GM12878 (cell line): ENCODE measurements around the gene EPHA4. TPM values are rescaled to one million over a fixed set of nuclear protein-coding genes. Genes with fewer than 3 reads are reported as not detected.

Experiments used
- CEBPZ ChIP-seq: fragments of 150-350 bp; IDR thresholded peaks from 2 replicates; pipeline ENCODE4 v1.6.1; 2016; ENCODE audit warnings: low read depth, low read length
- CUX1 ChIP-seq: IDR thresholded peaks from 2 replicates; pipeline ENCODE4 v1.6.1; 2012; ENCODE audit warnings: improper control_type of control experiment, low read depth, low read length; ENCODE audit not compliant: insufficient replicate concordance
- LARP7 ChIP-seq: fragments of 450-650 bp; IDR thresholded peaks from 2 replicates; pipeline ENCODE4 v1.6.1; 2017; ENCODE audit warnings: mild to moderate bottlenecking
- MXI1 ChIP-seq: fragments of 150-350 bp; IDR thresholded peaks from 2 replicates; pipeline ENCODE4 v1.6.1; 2011; ENCODE audit warnings: low read depth, mild to moderate bottlenecking, inconsistent platforms, low read length, improper control_type of control experiment
- MYB ChIP-seq: fragments of 150-350 bp; IDR thresholded peaks from 2 replicates; pipeline ENCODE4 v1.6.1; 2014; ENCODE audit warnings: mild to moderate bottlenecking, low read depth, low read length, borderline replicate concordance
- SP1 ChIP-seq: IDR thresholded peaks from one replicate; pipeline ENCODE4 v1.6.1; 2011; ENCODE audit warnings: low read depth, low read length
- USF1 ChIP-seq: IDR thresholded peaks from 2 replicates; pipeline ENCODE4 v1.6.1; 2011; ENCODE audit warnings: borderline replicate concordance, low read depth, mild to moderate bottlenecking, moderate library complexity, mixed read lengths, low read length; ENCODE audit not compliant: insufficient read depth; ENCODE audit errors: extremely low read length
- polyA plus RNA-seq, 11 experiments: library from polyadenylated mRNA; depleted of rRNA in 4 of 11; unstranded in 6 of 11; stranded (reverse) in 5 of 11; fragments of >200 nt; fragmentation: Nextera tagmentation in 4 of 11; fragmentation: Illumina TruSeq in 1 of 11; extraction: Ambion mirVana in 4 of 11; extraction: Trizol in 1 of 11; gene quantifications; 1 replicate in 1 of 11; 2 replicates in 10 of 11; pipeline versions ENCODE4 v1.2.1 to v1.2.3, GENCODE V29; 2011 to 2016; ENCODE audit warnings: inconsistent platforms in 2 of 11, missing spikeins in 2 of 11, low read depth in 1 of 11
- total RNA-seq, 4 experiments: library from RNA; depleted of rRNA in 3 of 4; stranded (reverse); fragments of >200 nt in 3 of 4; fragmentation: Illumina TruSeq in 1 of 4; extraction: Trizol in 1 of 4; gene quantifications; 2 replicates each; pipeline versions ENCODE4 v1.2.1 to v1.2.3, GENCODE V29; 2013 to 2021

Gene EPHA4
- total and polyA plus RNA-seq, 10 of the 15 experiments (the other 5 are each of a cell fraction or from before 2014, with no cell fraction given) = 0.06 to 1.5 (median 0.33) TPM; not detected in 1

- TF ChIP-seq CEBPZ (no peak), SP1 (no peak), MXI1 (no peak), LARP7 (no peak), CUX1 (no peak), USF1 (no peak), MYB (no peak)
These were observed 40.1 kb upstream of the EPHA4 start (continued) for GRCh38 chr2:221612161-221612560.
